ENCODE data around the gene RNF14.

GRCh38 chr5:142032747-142033631, 64.1 kb downstream of the RNF14 start:
- TF ChIP-seq POLR2A (conservative IDR thresholded peaks at IDR 0.05) = no peak
- TF ChIP-seq SNAPC5 (CRISPR knock-in tag; IDR thresholded peaks at IDR 0.05) = no peak
- TF ChIP-seq POLR2AphosphoS5 (IDR thresholded peaks at IDR 0.05; ENCODE audit: control insufficient read depth, insufficient read depth, low read depth, low read length) = no peak

All from K562 (cell line).